Caco-2 (cell line): ENCODE measurements around the gene COL26A1. TPM values are rescaled to one million over a fixed set of nuclear protein-coding genes. Genes with fewer than 3 reads are reported as not detected.

ENCODE experiments used
- BruUV-seq: library from RNA; stranded (reverse); fragments of 400-500 nt; replicated peaks from 2 replicates; lab custom pipeline; 2021; lab: Mats Ljungman, UMichigan
- CTCF ChIA-PET: fragments of 300-600 bp; sonication (Branson Sonifier 250); formaldehyde crosslinking; loops from one replicate; lab custom pipeline; 2022; ENCODE audit warnings: antibody characterized with exemption; lab: Charles Lee
- POLR2A ChIA-PET: fragments of 300-600 bp; sonication (Branson Sonifier 250); formaldehyde crosslinking; loops from one replicate; lab custom pipeline; 2022; ENCODE audit warnings: antibody characterized with exemption; lab: Charles Lee
- DNase-seq, 2 experiments: peaks; one replicate each; pipeline versions ENCODE4 v3.0.0 to v3.0.0-alpha.2; 2020 to 2022
- H3K27me3 ChIP-seq: replicated peaks from 2 replicates; pipeline ENCODE4 v1.6.0; 2011; ENCODE audit warnings: low read length; ENCODE audit not compliant: control insufficient read depth, insufficient read depth
- H3K36me3 ChIP-seq: 2 replicates; pipeline ENCODE4 v1.5.1; 2011; ENCODE audit warnings: low read length; ENCODE audit not compliant: control insufficient read depth, insufficient read depth
- H3K4me1 ChIP-seq: fragments of 250-450 bp; sonication (Bioruptor Pico); 2 replicates; pipeline ENCODE4 v1.5.1; 2020; ENCODE audit warnings: mild to moderate bottlenecking
- H3K4me3 ChIP-seq: 2 replicates; pipeline ENCODE4 v1.5.1; 2011; ENCODE audit warnings: low read depth, mild to moderate bottlenecking, control low read depth, low read length
- H3K9me3 ChIP-seq: fragments of 250-450 bp; sonication (Bioruptor Pico); 2 replicates; pipeline ENCODE4 v1.5.1; 2020; ENCODE audit warnings: mild to moderate bottlenecking, moderate library complexity
- H3K27ac Mint-ChIP-seq: one replicate; pipeline ENCODE4 v1.8.0; 2022; ENCODE audit warnings: mixed read lengths; ENCODE audit not compliant: unreplicated experiment
- H3K27me3 Mint-ChIP-seq: one replicate; pipeline ENCODE4 v1.8.0; 2022; ENCODE audit warnings: mixed read lengths; ENCODE audit not compliant: insufficient read depth, unreplicated experiment
- H3K36me3 Mint-ChIP-seq: one replicate; pipeline ENCODE4 v1.8.0; 2022; ENCODE audit warnings: mild to moderate bottlenecking, mixed read lengths; ENCODE audit not compliant: insufficient read depth, unreplicated experiment
- H3K4me1 Mint-ChIP-seq: one replicate; pipeline ENCODE4 v1.8.0; 2022; ENCODE audit warnings: low read depth, mixed read lengths; ENCODE audit not compliant: unreplicated experiment
- H3K4me3 Mint-ChIP-seq: one replicate; pipeline ENCODE4 v1.8.0; 2022; ENCODE audit warnings: mild to moderate bottlenecking, moderate library complexity, mixed read lengths; ENCODE audit not compliant: unreplicated experiment
- H3K9me3 Mint-ChIP-seq: one replicate; pipeline ENCODE4 v1.8.0; 2022; ENCODE audit warnings: mixed read lengths; ENCODE audit not compliant: unreplicated experiment
- CTCF ChIP-seq, 2 experiments: fragments of 200-600 bp in 1 of 2; IDR thresholded peaks; 1 replicate in 1 of 2; 2 replicates in 1 of 2; pipeline versions ENCODE4 v1.5.1 to v1.8.0; 2011 to 2022; ENCODE audit warnings: antibody characterized with exemption in 1 of 2, control low read depth in 1 of 2, inconsistent platforms in 1 of 2, low read depth in 1 of 2, low read length in 1 of 2, mild to moderate bottlenecking in 1 of 2, moderate library complexity in 1 of 2; ENCODE audit not compliant: insufficient read depth in 1 of 2, severe bottlenecking in 1 of 2, unreplicated experiment in 1 of 2
- intact Hi-C: fragments of 100-400 bp; cut with micrococcal nuclease; formaldehyde crosslinking; loops from one replicate; pipeline ENCODE4 v1.10.0; 2022; ENCODE audit not compliant: unreplicated experiment
- total RNA-seq: library from RNA; stranded (reverse); gene quantifications from 2 replicates; pipeline ENCODE4 v1.2.3, GENCODE V29; 2022

Gene COL26A1
- total RNA-seq, 1 experiment from 2014 or later, result 23.3 TPM

DNA sequence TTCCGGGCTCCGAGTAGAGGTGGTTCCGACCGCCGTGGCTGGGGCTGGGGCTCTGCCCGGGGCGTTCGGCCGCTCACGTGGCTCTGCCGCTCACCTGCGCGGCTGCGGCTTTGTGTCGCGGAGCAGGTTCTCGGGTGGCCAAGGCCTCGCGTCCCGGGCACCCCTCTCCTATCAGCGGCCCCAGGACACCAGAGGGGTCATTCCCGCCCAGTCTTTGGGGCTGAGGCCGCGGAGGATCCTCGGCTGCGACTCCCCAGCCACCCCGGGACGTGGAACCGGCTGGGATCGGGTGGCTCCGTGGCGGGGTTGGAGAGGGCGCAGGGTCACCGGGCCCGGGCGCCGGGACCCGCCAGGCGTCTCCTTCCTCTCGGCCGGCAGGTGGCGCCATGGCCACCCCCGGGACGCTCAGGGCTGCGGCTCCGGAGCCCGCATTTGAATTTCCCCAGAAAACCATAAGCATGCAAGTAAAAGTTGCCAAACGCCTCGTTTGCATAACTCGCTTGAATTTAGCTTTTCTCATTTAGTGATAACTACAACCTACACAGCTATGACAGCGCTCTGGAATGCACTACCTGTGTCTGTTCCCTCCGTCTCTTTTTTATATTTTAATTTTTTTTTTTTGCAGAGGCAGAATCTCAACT is 1.2 kb downstream of the COL26A1 start:
- BruUV-seq, result no TSS peak
- Mint-ChIP-seq H3K36me3 (no peaks in the 10 kb centered on the region), H3K27ac (peak overlapping the region; percentile 31), H3K4me1 (no peaks in the 10 kb centered on the region), H3K4me3 (peak overlapping the region; percentile 69), H3K9me3 (no peaks in the 10 kb centered on the region), H3K27me3 (no peaks in the 10 kb centered on the region)
- intact Hi-C loops, result loop anchor here (2.0 kb wide), 4 partner anchors 41 to 143 kb away; no protein-coding TSS in a partner anchor
- no peaks in the 10 kb centered on the region for H3K9me3 ChIP-seq
- H3K4me1 ChIP-seq, result peaks cover 5% of the 10 kb centered on the region; the same call in 1 of the 2 replicates
- ChIA-PET POLR2A (interaction anchor here (0.6 to 1.2 kb wide), 5 partner anchors 27 to 734 kb away, joined by 3 to 7 read pairs (median 3); partner anchors contain the start of gene ZNHIT1), CTCF (interaction anchor here (0.7 to 3.1 kb wide), 6 partner anchors 9 to 47 kb away, joined by 3 to 31 read pairs (median 4); partner anchors contain the start of gene IFT22)
- H3K4me3 ChIP-seq, result peak overlapping the region; percentile 77
- DNase-seq, result peak; percentile 75 to 89
- H3K36me3 ChIP-seq, result no peaks in the 10 kb centered on the region
- H3K27me3 ChIP-seq, result no peaks in the 10 kb centered on the region
- TF ChIP-seq CTCF (IDR thresholded peaks at IDR 0.05; ENCODE audit: insufficient read depth in 1 of 2, low read depth in 1 of 2, low read length in 1 of 2, severe bottlenecking in 1 of 2, unreplicated experiment in 1 of 2), result peak; percentile 90 to 94

GRCh38 chr7:101365956-101366355 is 3.3 kb downstream of the COL26A1 start:
- DNase-seq, result no peak
- Mint-ChIP-seq H3K27me3 (no peaks in the 10 kb centered on the region), H3K27ac (no peak overlapping the region), H3K4me1 (no peaks in the 10 kb centered on the region), H3K9me3 (no peaks in the 10 kb centered on the region), H3K36me3 (no peaks in the 10 kb centered on the region), H3K4me3 (no peak overlapping the region)
- H3K9me3 ChIP-seq, result no peaks in the 10 kb centered on the region
- H3K4me3 ChIP-seq, result no peak overlapping the region
- H3K27me3 ChIP-seq, result no peaks in the 10 kb centered on the region
- CTCF ChIA-PET, result interaction anchor here (0.8 kb wide), 1 partner anchor 97 kb away, joined by 3 read pairs; no protein-coding TSS in a partner anchor
- TF ChIP-seq CTCF (IDR thresholded peaks at IDR 0.05; ENCODE audit: insufficient read depth in 1 of 2, low read depth in 1 of 2, low read length in 1 of 2, severe bottlenecking in 1 of 2, unreplicated experiment in 1 of 2), result no peak
- intact Hi-C loops, result loop anchor here (2.0 kb wide), 4 partner anchors 43 to 141 kb away; no protein-coding TSS in a partner anchor
- no TSS peak for BruUV-seq
- H3K4me1 ChIP-seq, result peaks cover 5% of the 10 kb centered on the region; the same call in 1 of the 2 replicates
- no peaks in the 10 kb centered on the region for H3K36me3 ChIP-seq
- POLR2A ChIA-PET, result no interaction called here

DNA sequence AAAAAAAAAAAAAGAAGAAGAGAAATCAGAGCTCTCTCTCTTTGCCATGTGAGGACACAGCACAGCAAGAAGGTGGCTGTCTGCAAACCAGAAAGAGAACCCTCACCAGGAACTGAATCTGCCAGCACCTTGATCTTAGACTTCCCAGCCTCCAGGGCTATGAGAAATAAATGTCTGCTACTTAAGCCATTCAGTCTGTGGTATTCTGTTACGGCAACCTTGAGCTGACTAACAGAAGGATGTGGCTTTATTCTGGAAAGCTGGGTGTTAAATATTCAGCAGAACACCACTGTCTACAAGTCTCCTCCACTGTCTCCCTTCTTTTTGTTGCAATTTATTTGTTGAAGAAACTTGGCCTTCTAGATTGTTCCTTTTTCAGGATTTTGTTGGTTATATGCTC is 5.0 kb downstream of the COL26A1 start:
- no peak for TF ChIP-seq CTCF (IDR thresholded peaks at IDR 0.05; ENCODE audit: insufficient read depth in 1 of 2, low read depth in 1 of 2, low read length in 1 of 2, severe bottlenecking in 1 of 2, unreplicated experiment in 1 of 2)
- no TSS peak for BruUV-seq
- Histone ChIP-seq H3K27me3 (no peaks in the 10 kb centered on the region), H3K4me3 (no peak overlapping the region), H3K4me1 (no peaks in the 10 kb centered on the region; the same call in 1 of the 2 replicates), H3K9me3 (no peaks in the 10 kb centered on the region), H3K36me3 (no peaks in the 10 kb centered on the region)
- Mint-ChIP-seq H3K9me3 (no peaks in the 10 kb centered on the region), H3K36me3 (no peaks in the 10 kb centered on the region), H3K4me3 (no peak overlapping the region), H3K27ac (no peak overlapping the region), H3K27me3 (no peaks in the 10 kb centered on the region), H3K4me1 (no peaks in the 10 kb centered on the region)
- no peak for DNase-seq
- POLR2A ChIA-PET, result no interaction called here
- intact Hi-C loops, result no loop called here
- CTCF ChIA-PET, result interaction anchor here (0.5 kb wide), 1 partner anchor 141 kb away, joined by 6 read pairs; no protein-coding TSS in a partner anchor
